ENCODE results near the gene NTN3. TPM values are rescaled to one million over a fixed set of nuclear protein-coding genes. Genes with fewer than 3 reads are reported as not detected.
"Not testable (repeated sequence)": the region's sequence is repeated elsewhere in the genome, so short reads cannot be mapped to it uniquely, and the experiment has no call there.

The NTN3 gene
- total RNA-seq, 1 donor from 2014 or later = 2.5 TPM

- no peak for TF ChIP-seq CTCF (IDR thresholded peaks at IDR 0.05; ENCODE audit: unreplicated experiment)
- H3K4me1 Mint-ChIP-seq (ENCODE audit: low read depth) = no peaks in the 10 kb centered on the region
- DNase-seq (ENCODE audit: low spot score, unreplicated experiment) = no peak
- H3K27me3 Mint-ChIP-seq = no peaks in the 10 kb centered on the region
- no peak overlapping the region for H3K4me3 Mint-ChIP-seq (ENCODE audit: low read depth)
- H3K9me3 Mint-ChIP-seq (ENCODE audit: low read depth) = no peaks in the 10 kb centered on the region
- no peak overlapping the region for H3K27ac Mint-ChIP-seq
- peaks cover 18% of the 10 kb centered on the region for H3K36me3 Mint-ChIP-seq (ENCODE audit: insufficient read depth)
These were observed 35.0 kb upstream of the NTN3 start for GRCh38 chr16:2436110-2436509.

- no peak for TF ChIP-seq CTCF (IDR thresholded peaks at IDR 0.05; ENCODE audit: unreplicated experiment)
- peaks cover 18% of the 10 kb centered on the region for H3K36me3 Mint-ChIP-seq (ENCODE audit: insufficient read depth)
- no peaks in the 10 kb centered on the region for H3K27me3 Mint-ChIP-seq
- H3K4me3 Mint-ChIP-seq (ENCODE audit: low read depth) = no peak overlapping the region
- no peaks in the 10 kb centered on the region for H3K4me1 Mint-ChIP-seq (ENCODE audit: low read depth)
- DNase-seq (ENCODE audit: low spot score, unreplicated experiment) = no peak
- no peak overlapping the region for H3K27ac Mint-ChIP-seq
- H3K9me3 Mint-ChIP-seq (ENCODE audit: low read depth) = no peaks in the 10 kb centered on the region
These were observed 33.9 kb upstream of the NTN3 start for GRCh38 chr16:2437032-2437790.

- peaks cover 16% of the 10 kb centered on the region for H3K36me3 Mint-ChIP-seq (ENCODE audit: insufficient read depth)
- H3K27ac Mint-ChIP-seq = no peak overlapping the region
- no peaks in the 10 kb centered on the region for H3K4me1 Mint-ChIP-seq (ENCODE audit: low read depth)
- no peak for DNase-seq (ENCODE audit: low spot score, unreplicated experiment)
- TF ChIP-seq CTCF (IDR thresholded peaks at IDR 0.05; ENCODE audit: unreplicated experiment) = no peak
- H3K9me3 Mint-ChIP-seq (ENCODE audit: low read depth) = no peaks in the 10 kb centered on the region
- H3K4me3 Mint-ChIP-seq (ENCODE audit: low read depth) = no peak overlapping the region
- H3K27me3 Mint-ChIP-seq = no peaks in the 10 kb centered on the region
These were observed 33.0 kb upstream of the NTN3 start for GRCh38 chr16:2438121-2438520.

- Mint-ChIP-seq H3K27me3 (no peaks in the 10 kb centered on the region), H3K4me1 (ENCODE audit: low read depth) (no peaks in the 10 kb centered on the region), H3K9me3 (ENCODE audit: low read depth) (no peaks in the 10 kb centered on the region), H3K4me3 (ENCODE audit: low read depth) (no peak overlapping the region), H3K36me3 (ENCODE audit: insufficient read depth) (peaks cover 14% of the 10 kb centered on the region), H3K27ac (peak overlapping the region; percentile 57)
- no peak for TF ChIP-seq CTCF (IDR thresholded peaks at IDR 0.05; ENCODE audit: unreplicated experiment)
- no peak for DNase-seq (ENCODE audit: low spot score, unreplicated experiment)
These were observed 31.5 kb upstream of the NTN3 start for GRCh38 chr16:2439598-2439997.

- not testable (repeated sequence) for H3K27me3 Mint-ChIP-seq; H3K27ac Mint-ChIP-seq; H3K9me3 Mint-ChIP-seq (ENCODE audit: low read depth); DNase-seq (ENCODE audit: low spot score, unreplicated experiment); H3K4me1 Mint-ChIP-seq (ENCODE audit: low read depth); H3K4me3 Mint-ChIP-seq (ENCODE audit: low read depth)
- peaks cover 18% of the 10 kb centered on the region for H3K36me3 Mint-ChIP-seq (ENCODE audit: insufficient read depth)
These were observed 29.8 kb upstream of the NTN3 start for GRCh38 chr16:2441143-2441804.

- Mint-ChIP-seq H3K27ac (no peak overlapping the region), H3K4me3 (ENCODE audit: low read depth) (no peak overlapping the region), H3K4me1 (ENCODE audit: low read depth) (no peaks in the 10 kb centered on the region), H3K9me3 (ENCODE audit: low read depth) (no peaks in the 10 kb centered on the region), H3K36me3 (ENCODE audit: insufficient read depth) (peaks cover 11% of the 10 kb centered on the region), H3K27me3 (no peaks in the 10 kb centered on the region)
- DNase-seq (ENCODE audit: low spot score, unreplicated experiment) = no peak
- TF ChIP-seq CTCF (IDR thresholded peaks at IDR 0.05; ENCODE audit: unreplicated experiment) = no peak
These were observed 27.5 kb upstream of the NTN3 start for GRCh38 chr16:2443555-2443954.

Measured in progenitor cell of endocrine pancreas (in vitro differentiated cells).